Stimulated activated CD4-positive, alpha-beta T cell treated with anti-CD3 and anti-CD28 coated beads, Interleukin-15, amount 100 ng/mL, for 24 hours (primary cell): ENCODE results near the gene DDR1.
"Not testable (repeated sequence)": the region's sequence is repeated elsewhere in the genome, so short reads cannot be mapped to it uniquely, and the experiment has no call there.

ENCODE experiments used
- DNase-seq: peaks from one replicate; pipeline ENCODE4 v3.0.0-alpha.2; 2020

Gene DDR1

GRCh38 chr6:30883685-30884520 is at the start of gene DDR1:
TSS of gene DDR1 (plus strand) at chr6:30884519. CDS start at chr6:30888730, 4,211 bp downstream.
- DNase-seq = peak; percentile 72

DNA sequence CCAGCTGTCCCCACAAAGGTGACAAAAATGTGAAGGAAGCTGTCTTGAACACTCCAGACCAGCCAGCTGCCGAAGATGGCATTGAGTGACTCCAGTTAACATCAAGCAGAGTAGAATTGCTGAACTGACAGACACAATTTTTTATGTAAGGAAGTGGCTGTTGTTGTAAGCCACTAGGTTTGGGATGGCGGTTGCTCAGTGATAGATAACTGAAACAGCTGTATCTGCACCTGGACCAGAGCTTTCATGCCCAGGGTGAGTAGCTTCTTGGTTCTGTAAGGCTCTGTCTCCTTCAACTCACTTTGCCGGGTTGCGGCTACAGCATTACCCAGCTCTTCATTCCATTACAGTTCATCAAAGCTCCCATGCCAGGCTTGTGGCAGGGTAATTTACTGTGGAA is 49.7 kb upstream of the DDR1 start:
- DNase-seq = no peak

DNA sequence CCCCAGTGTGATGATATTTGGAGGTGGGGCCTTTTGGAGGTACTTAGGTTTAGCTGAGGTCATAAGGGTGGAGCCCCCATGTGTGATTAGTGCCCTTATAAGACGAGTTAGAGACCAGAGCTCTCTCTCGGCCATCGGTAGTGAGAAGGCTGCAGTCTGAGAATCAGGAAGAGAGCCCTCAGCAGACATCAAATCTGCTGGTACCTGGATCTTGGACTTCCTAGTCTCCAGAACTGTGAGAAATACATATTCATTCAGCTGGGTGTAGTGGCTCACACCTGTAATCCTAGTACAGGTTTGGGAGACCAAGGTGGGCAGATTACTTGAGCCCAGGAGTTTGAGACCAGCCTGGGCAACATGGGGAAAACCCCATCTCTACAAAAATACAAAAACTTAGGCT is 48.7 kb upstream of the DDR1 start:
- DNase-seq = no peak

DNA sequence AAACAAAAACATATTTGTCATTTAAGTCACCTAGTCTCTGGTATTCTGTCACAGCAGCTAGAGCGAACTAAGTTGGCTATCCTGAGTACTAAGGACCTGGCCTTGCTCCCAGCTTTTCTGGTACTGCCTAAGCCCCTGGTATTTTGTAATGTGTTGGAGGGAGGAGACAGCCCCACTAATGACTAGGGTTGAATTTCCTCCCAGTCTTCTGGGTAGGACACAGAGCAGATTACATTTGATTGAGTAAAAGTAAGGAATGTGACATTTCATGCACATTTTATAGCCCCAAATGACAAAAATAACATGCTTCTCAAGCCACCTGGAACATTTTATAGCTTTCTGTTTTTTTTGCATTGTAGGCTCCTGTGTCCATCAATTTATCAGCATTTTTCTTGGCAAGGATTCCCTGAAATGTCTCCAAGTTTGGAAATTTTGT is 47.9 kb upstream of the DDR1 start:
- DNase-seq = no peak

GRCh38 chr6:30836957-30837356 is 47.4 kb upstream of the DDR1 start:
- DNase-seq = no peak

- DNase-seq = no peak
Observed at GRCh38 chr6:30837432-30837831, 46.9 kb upstream of the DDR1 start.

- DNase-seq = no peak
Observed at GRCh38 chr6:30837870-30838269, 46.4 kb upstream of the DDR1 start.

DNA sequence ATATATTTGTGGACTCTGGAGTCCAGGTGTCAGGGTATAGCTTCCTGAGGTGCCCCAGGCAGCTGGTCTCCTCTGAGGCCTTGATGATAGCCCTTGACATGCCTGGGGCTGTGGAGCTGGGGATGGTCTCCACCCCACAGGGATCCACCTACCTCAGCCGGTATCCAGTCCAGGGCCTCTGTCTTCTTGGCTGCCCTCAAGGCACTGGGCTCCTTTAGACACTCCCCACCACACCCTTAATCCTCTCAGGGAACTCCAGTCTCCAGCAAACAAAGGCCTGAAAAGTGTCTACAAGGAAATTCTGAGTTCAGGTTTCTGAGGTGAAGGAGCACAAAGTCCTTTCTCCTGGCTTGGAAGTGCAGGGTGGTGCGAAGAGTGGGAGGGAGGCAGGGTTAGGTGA is 44.6 kb upstream of the DDR1 start:
- no peak for DNase-seq

DNA sequence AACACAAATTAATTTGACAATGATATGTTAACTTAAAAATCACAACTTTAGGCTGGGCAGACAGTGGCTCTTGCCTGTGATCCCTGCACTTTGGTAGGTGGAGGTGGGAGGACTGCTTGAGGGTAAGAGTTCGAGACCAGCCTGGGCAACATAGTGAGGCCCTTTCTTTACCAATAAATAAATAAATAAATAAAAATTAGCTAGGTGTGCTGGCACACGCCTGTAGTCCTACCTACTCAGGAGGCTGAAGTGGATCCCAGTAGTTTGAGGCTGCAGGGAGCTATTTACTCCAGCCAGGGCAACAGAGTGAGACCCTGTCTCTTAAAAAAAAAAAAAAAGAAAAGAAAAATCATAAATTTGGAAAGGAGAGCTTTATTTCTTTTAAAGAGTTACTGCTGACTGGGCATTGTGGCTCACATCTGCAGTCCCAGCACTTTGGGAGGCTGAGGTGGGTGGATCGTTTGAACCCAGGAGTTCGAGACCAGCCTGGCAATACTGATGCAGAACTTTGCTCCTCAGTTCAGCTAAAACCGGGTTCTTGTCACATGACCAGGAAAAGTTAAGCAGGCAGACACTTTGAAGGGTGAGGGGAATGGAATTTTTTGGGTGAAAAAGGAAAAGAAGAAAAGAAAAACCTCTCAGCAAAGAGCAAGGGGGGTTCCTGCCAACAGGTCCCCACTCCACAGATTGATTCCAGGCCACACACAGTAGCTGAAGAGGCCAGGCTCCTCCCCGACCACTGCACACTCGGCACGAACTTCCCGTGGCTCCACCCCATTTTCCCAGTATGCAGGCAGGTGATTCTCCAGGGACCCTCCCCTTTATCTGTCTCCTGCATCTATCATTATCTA is 44.0 kb upstream of the DDR1 start:
- DNase-seq = no peak

GRCh38 chr6:30840935-30841643 is 43.2 kb upstream of the DDR1 start:
- DNase-seq = no peak

DNA sequence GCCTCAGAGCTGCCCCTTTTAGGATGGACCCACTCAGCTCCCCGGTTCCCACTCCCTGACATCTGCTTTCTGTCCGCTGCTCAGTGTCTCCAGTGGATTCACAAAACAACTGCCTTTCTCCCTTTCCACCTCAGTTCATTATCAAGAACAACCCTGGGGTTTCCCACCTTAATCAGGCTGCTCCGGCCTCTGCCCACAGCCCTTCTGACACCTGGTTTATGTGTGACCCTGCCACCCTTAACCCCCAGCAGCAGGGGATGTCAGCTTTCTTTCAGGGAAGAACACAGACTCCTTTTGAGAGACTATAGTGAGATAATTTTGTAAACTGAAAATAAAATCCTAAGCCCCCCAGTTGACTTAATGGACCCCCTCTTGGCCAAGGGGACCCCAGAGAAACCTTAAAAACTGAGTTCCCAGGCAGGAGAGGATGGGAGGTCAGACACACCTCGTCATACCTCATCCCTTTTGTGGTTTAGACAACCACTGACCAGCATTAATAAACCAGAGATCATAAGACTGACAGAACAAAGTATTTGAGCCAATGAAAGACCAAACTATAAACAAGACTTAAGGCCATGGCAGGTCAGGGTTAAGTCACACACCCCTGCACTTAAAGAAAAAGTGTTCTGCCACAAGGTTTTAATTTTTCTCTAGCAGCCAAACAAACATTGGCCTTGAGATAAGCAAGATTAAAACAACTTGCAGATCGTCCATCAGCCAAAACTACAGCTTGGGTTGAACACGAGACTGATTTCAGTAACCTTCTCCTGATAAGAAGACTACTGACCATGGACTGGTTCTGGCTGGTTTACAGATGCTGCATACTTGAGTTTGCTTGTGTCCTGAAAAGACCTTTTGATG is 42.4 kb upstream of the DDR1 start:
- no peak for DNase-seq

- peak; percentile 37 for DNase-seq
Observed at GRCh38 chr6:30842754-30843610, 41.3 kb upstream of the DDR1 start.

DNA sequence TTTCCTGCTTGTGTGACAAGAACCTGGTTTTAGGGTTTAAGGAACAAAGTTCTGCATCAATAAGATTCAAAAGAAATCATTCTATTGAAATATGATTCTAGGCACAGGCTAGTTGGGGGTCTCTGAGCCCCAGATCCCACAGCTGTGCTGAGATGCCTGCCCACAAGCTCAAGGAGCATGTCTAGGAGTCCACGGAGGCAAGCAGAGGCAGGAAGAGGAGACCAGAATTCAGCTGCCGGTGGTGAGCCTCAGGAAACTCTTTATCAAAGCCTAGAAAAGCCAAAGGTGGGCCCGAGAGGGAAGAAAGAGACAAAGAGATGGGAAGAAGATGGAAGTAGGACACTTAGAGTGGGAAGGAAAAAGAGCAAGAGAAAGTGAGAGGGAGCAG is 40.7 kb upstream of the DDR1 start:
- DNase-seq = no peak

- no peak for DNase-seq
Observed at GRCh38 chr6:30844118-30844535, 40.2 kb upstream of the DDR1 start.

- DNase-seq = no peak
Observed at GRCh38 chr6:30845183-30845582, 39.1 kb upstream of the DDR1 start.

GRCh38 chr6:30847421-30847970 is 36.8 kb upstream of the DDR1 start:
- DNase-seq = no peak

DNA sequence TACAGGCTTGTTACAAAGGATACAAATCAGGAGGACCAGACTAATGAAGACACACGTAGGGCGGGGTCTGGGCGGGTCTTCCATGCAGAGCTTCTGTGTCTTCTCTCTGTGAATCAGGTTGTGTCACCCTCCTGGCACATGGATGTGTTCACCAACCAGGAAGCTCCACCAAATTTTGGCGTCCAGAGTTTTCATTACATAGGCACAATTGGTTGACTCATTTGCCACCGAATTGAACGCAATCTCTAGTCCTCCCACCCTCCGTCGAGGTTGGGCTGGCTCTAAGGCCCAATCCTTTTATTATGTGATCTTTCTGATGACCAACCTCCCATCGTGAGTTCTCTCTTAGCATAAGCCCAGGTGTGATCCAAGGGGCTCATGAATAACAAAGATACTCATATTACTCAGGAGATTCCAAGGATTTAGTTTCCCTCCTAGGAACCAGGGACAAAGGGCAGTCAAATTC is 36.3 kb upstream of the DDR1 start:
- DNase-seq = no peak

DNA sequence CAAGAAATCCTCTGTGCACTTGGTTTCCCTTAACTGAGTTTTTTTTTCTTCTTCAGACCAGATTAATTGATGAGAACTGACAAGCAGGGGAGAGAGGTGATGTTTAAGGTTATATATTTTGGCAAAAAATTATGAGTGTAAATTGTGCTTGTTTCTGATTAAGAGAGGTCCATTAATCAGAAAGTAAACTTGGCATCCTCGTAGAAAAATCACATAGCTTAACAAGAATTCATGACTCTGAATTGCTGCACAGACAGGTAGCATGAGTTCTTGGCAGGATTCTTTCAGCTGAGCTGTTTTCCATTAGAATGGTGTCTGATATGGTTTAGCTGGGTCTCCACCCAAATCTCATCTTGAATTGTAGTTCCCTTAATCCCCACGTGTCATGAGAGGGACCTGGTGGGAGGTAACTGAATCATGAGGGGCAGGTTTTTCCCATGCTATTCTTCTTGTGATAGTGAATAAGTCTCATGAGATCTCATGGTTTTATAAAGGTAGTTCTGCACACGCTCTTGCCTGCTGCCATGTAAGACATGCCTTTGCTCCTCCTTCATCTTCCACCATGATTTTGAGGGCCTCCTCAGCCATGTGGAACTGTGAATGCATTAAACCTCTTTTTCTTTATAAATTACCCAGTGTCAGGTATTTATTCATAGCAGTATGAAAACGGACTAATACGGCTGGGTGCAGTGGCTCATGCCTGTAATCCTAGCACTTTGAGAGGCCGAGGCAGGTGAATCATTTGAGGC is 34.2 kb upstream of the DDR1 start:
- DNase-seq = no peak

GRCh38 chr6:30852459-30852858 is 31.9 kb upstream of the DDR1 start:
- DNase-seq = not testable (repeated sequence)
